GM21360 (cell line): ENCODE data around the gene COL4A3.

Experiments used
- ATAC-seq: cut with Tn5 transposase; IDR thresholded peaks from one replicate; pipeline ENCODE4 v1.9.1; 2021; ENCODE audit warnings: mild to moderate bottlenecking, moderate library complexity; ENCODE audit not compliant: unreplicated experiment

Gene COL4A3

GRCh38 chr2:227285741-227286236, 121.4 kb downstream of the COL4A3 start:
- ATAC-seq, result no peak

- no peak for ATAC-seq
Measured at GRCh38 chr2:227287771-227288170, 123.3 kb downstream of the COL4A3 start.

- ATAC-seq, result no peak
Measured at GRCh38 chr2:227292314-227292713, 127.9 kb downstream of the COL4A3 start.

GRCh38 chr2:227293531-227293930, 129.1 kb downstream of the COL4A3 start:
- no peak for ATAC-seq

GRCh38 chr2:227295806-227296205, 131.4 kb downstream of the COL4A3 start:
- ATAC-seq, result no peak

- ATAC-seq, result no peak
Measured at GRCh38 chr2:227296671-227297405, 132.4 kb downstream of the COL4A3 start.

- ATAC-seq, result no peak
Measured at GRCh38 chr2:227301523-227301922, 137.1 kb downstream of the COL4A3 start.

GRCh38 chr2:227308784-227309183, 144.4 kb downstream of the COL4A3 start:
- peak; percentile 85 for ATAC-seq

- ATAC-seq, result no peak
Measured at GRCh38 chr2:227310756-227311110, 146.3 kb downstream of the COL4A3 start.

GRCh38 chr2:227311861-227312506, 147.6 kb downstream of the COL4A3 start:
- no peak for ATAC-seq

GRCh38 chr2:227312579-227312978, 148.2 kb downstream of the COL4A3 start:
- no peak for ATAC-seq

- ATAC-seq, result no peak
Measured at GRCh38 chr2:227313310-227313709, 148.9 kb downstream of the COL4A3 start.

GRCh38 chr2:227317834-227318233, 153.4 kb downstream of the COL4A3 start:
- ATAC-seq, result no peak

GRCh38 chr2:227320305-227321094, 156.1 kb downstream of the COL4A3 start:
- no peak for ATAC-seq

- no peak for ATAC-seq
Measured at GRCh38 chr2:227322530-227323205, 158.2 kb downstream of the COL4A3 start.

- no peak for ATAC-seq
Measured at GRCh38 chr2:227323818-227324217, 159.4 kb downstream of the COL4A3 start.

- ATAC-seq, result peak; percentile 1
Measured at GRCh38 chr2:227324642-227324994, 160.2 kb downstream of the COL4A3 start.

- ATAC-seq, result peak; percentile 96
Measured at GRCh38 chr2:227324995-227325838, 160.8 kb downstream of the COL4A3 start, which contains the start of gene MFF. MFF (plus strand) TSS chr2:227325251; CDS start chr2:227330666, 5,415 bp downstream.

GRCh38 chr2:227325839-227326195, 161.4 kb downstream of the COL4A3 start:
- ATAC-seq, result no peak

GRCh38 chr2:227326783-227327182, 162.4 kb downstream of the COL4A3 start:
- no peak for ATAC-seq
